Body of pancreas (tissue), 4 donors: Measurements from ENCODE around the gene SSUH2. TPM values are rescaled to one million over a fixed set of nuclear protein-coding genes. Genes with fewer than 3 reads are reported as not detected.

Experiments used
- ATAC-seq: fragments of 150-250 bp; one replicate; pipeline ENCODE4 v1.9.1; 2016
- DNase-seq, 4 donors: peaks; one replicate each; pipeline ENCODE4 v3.0.0-alpha.2; 2019
- H3K27ac ChIP-seq, 4 donors: fragments of 200-600 bp; sonication (generic); 1 replicate in 3 of 4; 2 replicates in 1 of 4; pipeline versions ENCODE4 v1.5.1 to v1.6.1; 2016 to 2019; ENCODE audit warnings: mild to moderate bottlenecking in 1 of 4, mixed read lengths in 1 of 4, moderate library complexity in 1 of 4
- H3K27me3 ChIP-seq, 2 donors: fragments of 200-600 bp; sonication (generic); one replicate each; pipeline ENCODE4 v1.6.0; 2016; ENCODE audit warnings: mild to moderate bottlenecking in 1 of 2
- H3K36me3 ChIP-seq, 2 donors: fragments of 200-600 bp; sonication (generic); replicated peaks in 1 of 2; 2 replicates each; pipeline ENCODE4 v1.5.1; 2016; ENCODE audit warnings: low read depth in 2 of 2; ENCODE audit not compliant: insufficient read depth in 1 of 2
- H3K4me1 ChIP-seq: fragments of 200-600 bp; sonication (generic); one replicate; pipeline ENCODE4 v1.6.0; 2016
- H3K4me3 ChIP-seq, 2 donors: fragments of 200-600 bp; sonication (generic); 1 replicate in 1 of 2; 2 replicates in 1 of 2; pipeline ENCODE4 v1.5.1; 2016 to 2019
- H3K9me3 ChIP-seq, 3 donors: fragments of 200-600 bp; sonication (generic); 1 replicate in 2 of 3; 2 replicates in 1 of 3; pipeline ENCODE4 v1.5.1; 2016
- CTCF ChIP-seq, 7 experiments: fragments of 450-650 bp in 4 of 7; fragments of 200-600 bp in 3 of 7; sonication (generic) in 3 of 7; IDR thresholded peaks; one replicate each; pipeline ENCODE4 v1.5.1; 2016 to 2019; ENCODE audit warnings: antibody characterized with exemption in 7 of 7
- POLR2A ChIP-seq, 3 donors: fragments of 450-650 bp; IDR thresholded peaks; one replicate each; pipeline ENCODE4 v1.6.1; 2016; ENCODE audit warnings: antibody characterized with exemption in 3 of 3, mild to moderate bottlenecking in 2 of 3
- WGBS, 2 donors: methylation state at CpG; one replicate each; pipeline ENCODE4 v1.1.5; 2017; 5-methylcytosine and 5-hydroxymethylcytosine counted together
- intact Hi-C: fragments of 100-400 bp; cut with DNase I; formaldehyde crosslinking; loops from one replicate; pipeline ENCODE4 v1.15.1; 2023
- total RNA-seq, 2 donors: library from RNA; depleted of rRNA; stranded (reverse); fragments of >200 nt; gene quantifications; one replicate each; pipeline ENCODE4 v1.1.0, GENCODE V29; 2016

Gene SSUH2
- total RNA-seq, 2 donors from 2014 or later, result 0.26 to 0.33 TPM

- 77 to 87% methylated on average over 9 of the region's 9 CpGs for WGBS, 2 donors
- no peak for ATAC-seq
- TF ChIP-seq CTCF (IDR thresholded peaks at IDR 0.05) (no peak), POLR2A (IDR thresholded peaks at IDR 0.05) (no peak)
Observed at GRCh38 chr3:8593021-8593827, 51.4 kb downstream of the SSUH2 start.

DNA sequence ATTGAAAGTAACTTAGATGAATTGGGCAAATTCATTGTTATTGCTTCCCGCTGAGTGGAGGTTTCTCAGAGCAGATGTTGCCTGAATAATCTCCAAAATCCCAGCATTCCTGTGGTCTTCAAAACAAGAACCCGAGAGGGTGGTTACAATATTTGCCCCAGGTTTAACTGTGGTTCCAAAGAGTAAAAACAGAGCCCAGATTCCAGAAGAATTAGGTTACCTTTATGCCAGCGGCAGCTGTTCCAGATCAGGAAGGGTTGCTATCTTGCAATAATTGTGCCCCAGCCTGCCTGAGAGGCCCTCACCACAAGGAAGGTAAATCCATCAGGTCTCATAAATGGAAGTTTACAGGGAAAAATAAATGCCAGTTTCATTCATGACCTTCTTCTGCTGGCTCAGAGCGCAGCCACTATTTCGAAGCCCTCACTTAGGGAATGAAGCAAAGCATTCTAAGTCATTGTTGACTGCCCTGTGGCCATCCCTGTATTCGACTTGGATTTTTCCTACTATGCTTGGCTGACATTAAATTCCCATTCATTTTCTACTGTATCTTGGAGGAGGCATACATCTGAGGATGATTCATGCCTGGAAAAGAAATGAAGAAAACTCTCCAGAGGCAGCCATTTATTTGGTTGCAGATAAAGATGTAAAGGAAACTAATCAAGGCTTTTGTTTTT lies 54.6 kb downstream of the SSUH2 start:
- H3K4me3 ChIP-seq, result no peak overlapping the region
- intact Hi-C loops, result no loop called here
- WGBS, 2 donors, result 64 to 79% methylated on average over 6 of the region's 6 CpGs
- H3K9me3 ChIP-seq, result no peaks in the 10 kb centered on the region
- TF ChIP-seq CTCF (IDR thresholded peaks at IDR 0.05) (no peak), POLR2A (IDR thresholded peaks at IDR 0.05) (no peak)
- no peak overlapping the region for H3K27ac ChIP-seq
- ATAC-seq, result no peak
- no peaks in the 10 kb centered on the region for H3K36me3 ChIP-seq
- no peak for DNase-seq
- no peaks in the 10 kb centered on the region for H3K4me1 ChIP-seq
- H3K27me3 ChIP-seq, result no peaks in the 10 kb centered on the region

More at GRCh38 chr3:8593021-8593827, 51.4 kb downstream of the SSUH2 start:
- no peaks in the 10 kb centered on the region for H3K9me3 ChIP-seq
- DNase-seq, result no peak
- no peaks in the 10 kb centered on the region for H3K4me1 ChIP-seq
- no peaks in the 10 kb centered on the region for H3K36me3 ChIP-seq
- intact Hi-C loops, result no loop called here
- H3K27ac ChIP-seq, result no peak overlapping the region
- no peak overlapping the region for H3K4me3 ChIP-seq
- no peaks in the 10 kb centered on the region for H3K27me3 ChIP-seq

- TF ChIP-seq POLR2A (IDR thresholded peaks at IDR 0.05) (no peak), CTCF (IDR thresholded peaks at IDR 0.05) (no peak)
- no peak overlapping the region for H3K27ac ChIP-seq
- DNase-seq (no peak), ATAC-seq (no peak)
- no peaks in the 10 kb centered on the region for H3K9me3 ChIP-seq
- H3K27me3 ChIP-seq, result no peaks in the 10 kb centered on the region
- intact Hi-C loops, result no loop called here
- 81 to 84% methylated on average over 2 of the region's 2 CpGs for WGBS, 2 donors
- H3K4me1 ChIP-seq, result no peaks in the 10 kb centered on the region
- H3K36me3 ChIP-seq, result no peaks in the 10 kb centered on the region
- no peak overlapping the region for H3K4me3 ChIP-seq
Observed at GRCh38 chr3:8584661-8585060, 59.9 kb downstream of the SSUH2 start.

- intact Hi-C loops, result no loop called here
- Histone ChIP-seq H3K4me3 (no peak overlapping the region), H3K36me3 (no peaks in the 10 kb centered on the region), H3K27me3 (no peaks in the 10 kb centered on the region), H3K9me3 (no peaks in the 10 kb centered on the region), H3K27ac (no peak overlapping the region), H3K4me1 (no peaks in the 10 kb centered on the region)
- WGBS, 2 donors, result 87 to 97% methylated on average over 6 of the region's 6 CpGs
- no peak for DNase-seq
- ATAC-seq, result no peak
- TF ChIP-seq CTCF (IDR thresholded peaks at IDR 0.05), result no peak
- no peak for TF ChIP-seq POLR2A (IDR thresholded peaks at IDR 0.05)
Observed at GRCh38 chr3:8581806-8582445, 62.7 kb downstream of the SSUH2 start.
